K562 (cell line): ENCODE results near the gene SIGLEC11. TPM values are rescaled to one million over a fixed set of nuclear protein-coding genes. Genes with fewer than 3 reads are reported as not detected.

Experiments
- COPS2 ChIP-seq: fragments of 450-650 bp; conservative IDR thresholded peaks from 2 replicates; pipeline ENCODE4 v1.6.1; 2016; ENCODE audit warnings: mild to moderate bottlenecking, moderate library complexity
- HCFC1 ChIP-seq: IDR thresholded peaks from 2 replicates; pipeline ENCODE4 v1.6.1; 2012; ENCODE audit warnings: low read depth, low read length, improper control_type of control experiment
- HNRNPL ChIP-seq: fragments of 200-400 bp; formaldehyde crosslinking; IDR thresholded peaks from 2 replicates; pipeline ENCODE4 v1.6.1; 2017; ENCODE audit warnings: low read depth, mild to moderate bottlenecking, low read length
- HNRNPUL1 ChIP-seq: fragments of 200-400 bp; formaldehyde crosslinking; IDR thresholded peaks from 2 replicates; pipeline ENCODE4 v1.6.1; 2017; ENCODE audit warnings: low read length
- ILF3 ChIP-seq: fragments of 450-650 bp; IDR thresholded peaks from 2 replicates; pipeline ENCODE4 v1.6.1; 2018; ENCODE audit warnings: antibody characterized with exemption, mild to moderate bottlenecking, moderate library complexity, borderline replicate concordance
- JUND ChIP-seq, 2 experiments: IDR thresholded peaks; 2 replicates in 1 of 2; 3 replicates in 1 of 2; pipeline ENCODE4 v1.6.1; 2011; ENCODE audit warnings: borderline replicate concordance in 2 of 2, low read depth in 2 of 2, low read length in 2 of 2, improper control_type of control experiment in 1 of 2, missing biosample characterization in 1 of 2, missing genetic modification characterization in 1 of 2, missing genetic modification reagents in 1 of 2
- MBD2 ChIP-seq: sonication (generic); IDR thresholded peaks from 2 replicates; pipeline ENCODE4 v1.6.1; 2016; ENCODE audit warnings: low read depth, borderline replicate concordance
- MYC ChIP-seq, 2 experiments: fragments of 250-450 bp in 1 of 2; sonication (Bioruptor Pico) in 1 of 2; IDR thresholded peaks; 2 replicates each; pipeline versions ENCODE4 v1.5.1 to v1.6.1; 2012 to 2021; ENCODE audit warnings: low read depth in 2 of 2, borderline replicate concordance in 1 of 2, improper control_type of control experiment in 1 of 2, low read length in 1 of 2, mild to moderate bottlenecking in 1 of 2, moderate library complexity in 1 of 2
- NR2C1 ChIP-seq, 2 experiments: fragments of 450-650 bp; IDR thresholded peaks; 2 replicates each; pipeline ENCODE4 v1.6.1; 2017; ENCODE audit warnings: mild to moderate bottlenecking in 2 of 2, antibody characterized with exemption in 1 of 2, inconsistent platforms in 1 of 2, missing compliant biosample characterization in 1 of 2, missing genetic modification characterization in 1 of 2
- RBM15 ChIP-seq: fragments of 200-400 bp; formaldehyde crosslinking; IDR thresholded peaks from 2 replicates; pipeline ENCODE4 v1.6.1; 2018; ENCODE audit warnings: mild to moderate bottlenecking, low read length, moderate library complexity; ENCODE audit not compliant: insufficient read depth
- SIRT6 ChIP-seq: IDR thresholded peaks from one replicate; pipeline ENCODE4 v1.6.1; 2012; ENCODE audit warnings: low read depth, mild to moderate bottlenecking, control low read depth, inconsistent platforms, low read length, moderate library complexity
- TBL1XR1 ChIP-seq, 2 experiments: IDR thresholded peaks; 2 replicates each; pipeline ENCODE4 v1.6.1; 2012; ENCODE audit warnings: improper control_type of control experiment in 2 of 2, low read length in 2 of 2, mild to moderate bottlenecking in 1 of 2
- ZNF311 ChIP-seq: fragments of 250-450 bp; sonication (Bioruptor Pico); IDR thresholded peaks from 2 replicates; pipeline ENCODE4 v1.4.0; 2020; ENCODE audit warnings: mild to moderate bottlenecking, moderate library complexity
- ZNF76 ChIP-seq: fragments of 250-450 bp; sonication (Bioruptor Pico); IDR thresholded peaks from 2 replicates; pipeline ENCODE4 v1.4.0; 2020; ENCODE audit warnings: mild to moderate bottlenecking, moderate library complexity, borderline replicate concordance
- ZNF764 ChIP-seq: fragments of 250-450 bp; sonication (Bioruptor Pico); IDR thresholded peaks from 2 replicates; pipeline ENCODE4 v1.4.0; 2020; ENCODE audit warnings: low read depth, mild to moderate bottlenecking, moderate library complexity
- polyA plus RNA-seq, 8 experiments: library from polyadenylated mRNA; depleted of rRNA in 4 of 8; stranded (reverse) in 5 of 8; unstranded in 3 of 8; fragments of >200 nt; fragmentation: Nextera tagmentation in 2 of 8; fragmentation: Illumina TruSeq in 1 of 8; extraction: Ambion mirVana in 2 of 8; extraction: Trizol in 1 of 8; gene quantifications; 2 replicates each; pipeline versions ENCODE4 v1.2.1 to v1.2.3, GENCODE V29; 2011 to 2014; ENCODE audit warnings: inconsistent platforms in 1 of 8, missing spikeins in 1 of 8
- total RNA-seq, 7 experiments: library from RNA; depleted of rRNA in 6 of 7; stranded (reverse); fragments of >200 nt in 6 of 7; fragmentation: Illumina TruSeq in 2 of 7; extraction: Trizol in 2 of 7; gene quantifications; 2 replicates each; pipeline versions ENCODE4 v1.2.1 to v1.2.3, GENCODE V29; 2011 to 2021; ENCODE audit warnings: low replicate concordance in 1 of 7
- TF ChIP-seq, protein P1 (sequence below): fragments of 450-650 bp; IDR thresholded peaks from 2 replicates; pipeline ENCODE4 v1.6.1; 2018; ENCODE audit not compliant: partially characterized antibody
- TF ChIP-seq, protein P2 (sequence below): fragments of 450-650 bp; IDR thresholded peaks from 2 replicates; pipeline ENCODE4 v1.6.1; 2017; ENCODE audit warnings: antibody characterized with exemption, mild to moderate bottlenecking

Gene SIGLEC11
- total and polyA plus RNA-seq, 9 of the 15 experiments (the other 6 are each of a cell fraction or from before 2014, with no cell fraction given) = not detected

DNA sequence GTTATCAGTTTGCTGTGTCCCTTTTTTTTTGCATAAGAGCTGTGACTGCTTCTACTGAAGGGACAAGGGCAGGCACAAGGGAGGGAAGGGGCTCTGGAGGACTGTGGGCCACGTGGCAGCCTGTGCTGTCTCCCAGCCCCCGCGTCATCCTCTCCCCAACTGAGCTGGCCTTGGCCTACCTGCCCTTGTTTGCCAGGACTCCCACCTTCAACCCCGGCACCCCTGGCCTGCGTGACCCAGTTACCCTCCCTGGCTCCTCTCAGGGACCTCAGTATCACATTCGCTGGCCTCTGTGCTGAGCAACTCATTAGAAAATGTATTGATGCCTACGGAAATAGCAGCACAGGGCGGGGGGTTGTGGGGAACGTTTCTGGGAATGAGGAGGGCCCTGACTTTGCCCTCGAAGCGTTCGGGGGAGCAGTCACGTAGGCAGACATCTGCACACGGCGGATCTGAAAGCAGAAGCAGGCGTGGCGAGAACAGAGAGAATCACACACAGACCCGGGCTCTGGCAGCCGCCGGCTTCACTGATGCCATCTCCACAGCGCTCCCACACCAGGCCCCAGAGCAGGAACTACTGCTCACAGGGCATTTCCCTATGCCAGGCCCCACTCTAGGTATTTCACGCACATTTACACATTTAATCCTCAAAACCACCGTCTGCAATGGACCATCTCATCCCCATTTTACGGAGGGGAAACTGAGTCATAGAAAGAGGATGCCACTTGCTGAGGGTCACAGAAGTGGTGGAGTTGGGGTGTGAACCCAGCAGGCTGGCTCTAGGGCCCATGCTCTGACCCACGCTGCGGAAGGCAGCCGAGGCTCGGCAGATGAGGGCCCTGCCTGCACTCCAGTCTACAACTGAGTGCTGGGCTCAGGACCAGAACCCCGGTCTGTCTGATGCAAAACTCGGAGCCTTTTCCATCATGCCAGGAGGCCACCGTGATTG is 37.6 kb downstream of the SIGLEC11 start (continued):
- no peak for TF ChIP-seq JUND (IDR thresholded peaks at IDR 0.05; ENCODE audit: borderline replicate concordance, low read depth, low read length)
- no peak for TF ChIP-seq JUND (tag; IDR thresholded peaks at IDR 0.05; ENCODE audit: borderline replicate concordance, low read depth, low read length)
- TF ChIP-seq TBL1XR1 (IDR thresholded peaks at IDR 0.05; ENCODE audit: low read length in 2 of 2) = no peak
- TF ChIP-seq MYC (IDR thresholded peaks at IDR 0.05; ENCODE audit: low read depth, low read length) = no peak
- no peak for TF ChIP-seq MYC (CRISPR knock-in tag; IDR thresholded peaks at IDR 0.05; ENCODE audit: borderline replicate concordance, low read depth)
- TF ChIP-seq MBD2 = no peak
- no peak for TF ChIP-seq ZNF311
- no peak for TF ChIP-seq COPS2
- TF ChIP-seq HCFC1 = no peak
- no peak for TF ChIP-seq HNRNPL
- no peak for TF ChIP-seq NR2C1 (IDR thresholded peaks at IDR 0.05)
- no peak for TF ChIP-seq NR2C1 (tag; IDR thresholded peaks at IDR 0.05)
- TF ChIP-seq, protein P1, sequence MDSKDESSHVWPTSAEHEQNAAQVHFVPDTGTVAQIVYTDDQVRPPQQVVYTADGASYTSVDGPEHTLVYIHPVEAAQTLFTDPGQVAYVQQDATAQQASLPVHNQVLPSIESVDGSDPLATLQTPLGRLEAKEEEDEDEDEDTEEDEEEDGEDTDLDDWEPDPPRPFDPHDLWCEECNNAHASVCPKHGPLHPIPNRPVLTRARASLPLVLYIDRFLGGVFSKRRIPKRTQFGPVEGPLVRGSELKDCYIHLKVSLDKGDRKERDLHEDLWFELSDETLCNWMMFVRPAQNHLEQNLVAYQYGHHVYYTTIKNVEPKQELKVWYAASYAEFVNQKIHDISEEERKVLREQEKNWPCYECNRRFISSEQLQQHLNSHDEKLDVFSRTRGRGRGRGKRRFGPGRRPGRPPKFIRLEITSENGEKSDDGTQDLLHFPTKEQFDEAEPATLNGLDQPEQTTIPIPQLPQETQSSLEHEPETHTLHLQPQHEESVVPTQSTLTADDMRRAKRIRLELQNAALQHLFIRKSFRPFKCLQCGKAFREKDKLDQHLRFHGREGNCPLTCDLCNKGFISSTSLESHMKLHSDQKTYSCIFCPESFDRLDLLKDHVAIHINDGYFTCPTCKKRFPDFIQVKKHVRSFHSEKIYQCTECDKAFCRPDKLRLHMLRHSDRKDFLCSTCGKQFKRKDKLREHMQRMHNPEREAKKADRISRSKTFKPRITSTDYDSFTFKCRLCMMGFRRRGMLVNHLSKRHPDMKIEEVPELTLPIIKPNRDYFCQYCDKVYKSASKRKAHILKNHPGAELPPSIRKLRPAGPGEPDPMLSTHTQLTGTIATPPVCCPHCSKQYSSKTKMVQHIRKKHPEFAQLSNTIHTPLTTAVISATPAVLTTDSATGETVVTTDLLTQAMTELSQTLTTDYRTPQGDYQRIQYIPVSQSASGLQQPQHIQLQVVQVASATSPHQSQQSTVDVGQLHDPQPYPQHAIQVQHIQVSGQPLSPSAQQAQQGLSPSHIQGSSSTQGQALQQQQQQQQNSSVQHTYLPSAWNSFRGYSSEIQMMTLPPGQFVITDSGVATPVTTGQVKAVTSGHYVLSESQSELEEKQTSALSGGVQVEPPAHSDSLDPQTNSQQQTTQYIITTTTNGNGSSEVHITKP = no peak
- TF ChIP-seq ILF3 = no peak
- no peak for TF ChIP-seq RBM15
- TF ChIP-seq ZNF76 (CRISPR knock-in tag) = 0 out of 2 replicates have a peak, but pooled peaks have one; percentile 7
- TF ChIP-seq HNRNPUL1 = no peak
- TF ChIP-seq SIRT6 = no peak
- TF ChIP-seq ZNF764 (CRISPR knock-in tag) = no peak
- TF ChIP-seq, protein P2, sequence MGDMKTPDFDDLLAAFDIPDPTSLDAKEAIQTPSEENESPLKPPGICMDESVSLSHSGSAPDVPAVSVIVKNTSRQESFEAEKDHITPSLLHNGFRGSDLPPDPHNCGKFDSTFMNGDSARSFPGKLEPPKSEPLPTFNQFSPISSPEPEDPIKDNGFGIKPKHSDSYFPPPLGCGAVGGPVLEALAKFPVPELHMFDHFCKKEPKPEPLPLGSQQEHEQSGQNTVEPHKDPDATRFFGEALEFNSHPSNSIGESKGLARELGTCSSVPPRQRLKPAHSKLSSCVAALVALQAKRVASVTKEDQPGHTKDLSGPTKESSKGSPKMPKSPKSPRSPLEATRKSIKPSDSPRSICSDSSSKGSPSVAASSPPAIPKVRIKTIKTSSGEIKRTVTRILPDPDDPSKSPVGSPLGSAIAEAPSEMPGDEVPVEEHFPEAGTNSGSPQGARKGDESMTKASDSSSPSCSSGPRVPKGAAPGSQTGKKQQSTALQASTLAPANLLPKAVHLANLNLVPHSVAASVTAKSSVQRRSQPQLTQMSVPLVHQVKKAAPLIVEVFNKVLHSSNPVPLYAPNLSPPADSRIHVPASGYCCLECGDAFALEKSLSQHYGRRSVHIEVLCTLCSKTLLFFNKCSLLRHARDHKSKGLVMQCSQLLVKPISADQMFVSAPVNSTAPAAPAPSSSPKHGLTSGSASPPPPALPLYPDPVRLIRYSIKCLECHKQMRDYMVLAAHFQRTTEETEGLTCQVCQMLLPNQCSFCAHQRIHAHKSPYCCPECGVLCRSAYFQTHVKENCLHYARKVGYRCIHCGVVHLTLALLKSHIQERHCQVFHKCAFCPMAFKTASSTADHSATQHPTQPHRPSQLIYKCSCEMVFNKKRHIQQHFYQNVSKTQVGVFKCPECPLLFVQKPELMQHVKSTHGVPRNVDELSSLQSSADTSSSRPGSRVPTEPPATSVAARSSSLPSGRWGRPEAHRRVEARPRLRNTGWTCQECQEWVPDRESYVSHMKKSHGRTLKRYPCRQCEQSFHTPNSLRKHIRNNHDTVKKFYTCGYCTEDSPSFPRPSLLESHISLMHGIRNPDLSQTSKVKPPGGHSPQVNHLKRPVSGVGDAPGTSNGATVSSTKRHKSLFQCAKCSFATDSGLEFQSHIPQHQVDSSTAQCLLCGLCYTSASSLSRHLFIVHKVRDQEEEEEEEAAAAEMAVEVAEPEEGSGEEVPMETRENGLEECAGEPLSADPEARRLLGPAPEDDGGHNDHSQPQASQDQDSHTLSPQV = no peak
